Endothelial cell of umbilical vein (primary cell): ENCODE results near the gene RUNX2. TPM values are rescaled to one million over a fixed set of nuclear protein-coding genes. Genes with fewer than 3 reads are reported as not detected.

ENCODE experiments used
- BruUV-seq: library from RNA; stranded (reverse); fragments of 400-500 nt; replicated peaks from 2 replicates; lab custom pipeline; 2021; lab: Mats Ljungman, UMichigan
- CTCF ChIA-PET: fragments of 300-600, 350-600 bp; sonication (Branson Sonifier 250); formaldehyde crosslinking; loops from one replicate; lab custom pipeline; 2021; ENCODE audit warnings: antibody characterized with exemption, inconsistent platforms; lab: Charles Lee
- POLR2A ChIA-PET: fragments of 300-600, 350-600 bp; sonication (Branson Sonifier 250); formaldehyde crosslinking; loops from one replicate; lab custom pipeline; 2021; ENCODE audit warnings: antibody characterized with exemption, inconsistent platforms; lab: Charles Lee
- DNase-seq: peaks from one replicate; pipeline ENCODE4 v3.0.0-alpha.2; 2011; ENCODE audit warnings: low read depth, low spot score
- FAIRE-seq: peaks from 2 replicates; lab custom pipeline; 2011; peaks lifted over from hg19 to GRCh38; lab: Jason Lieb, UNC
- H2AFZ ChIP-seq: 2 replicates; pipeline ENCODE4 v1.6.0; 2012; ENCODE audit warnings: low read depth, low read length, control low read depth, inconsistent platforms
- H3K27ac ChIP-seq: 2 replicates; pipeline ENCODE4 v1.5.1; 2011; ENCODE audit warnings: low read depth, mild to moderate bottlenecking, control low read depth, low read length, moderate library complexity; ENCODE audit not compliant: insufficient read depth
- H3K27me3 ChIP-seq, 2 experiments: 2 replicates each; pipeline versions ENCODE4 v1.6.0 to v1.6.1; 2011; ENCODE audit warnings: low read length in 2 of 2, mixed read lengths in 1 of 2; ENCODE audit not compliant: control insufficient read depth in 2 of 2, insufficient read depth in 2 of 2
- H3K36me3 ChIP-seq, 2 experiments: 2 replicates in 1 of 2; 3 replicates in 1 of 2; pipeline ENCODE4 v1.5.1; 2011; ENCODE audit warnings: low read length in 2 of 2, mild to moderate bottlenecking in 1 of 2, moderate library complexity in 1 of 2; ENCODE audit not compliant: control insufficient read depth in 2 of 2, insufficient read depth in 2 of 2; ENCODE audit errors: extremely low read depth in 1 of 2
- H3K4me1 ChIP-seq: 3 replicates; pipeline ENCODE4 v1.5.1; 2011; ENCODE audit warnings: mild to moderate bottlenecking, low read length; ENCODE audit not compliant: control insufficient read depth, insufficient read depth; ENCODE audit errors: extremely low read depth
- H3K4me2 ChIP-seq: 2 replicates; pipeline ENCODE4 v1.6.1; 2011; ENCODE audit warnings: low read length, control low read depth, mixed read lengths; ENCODE audit not compliant: insufficient read depth
- H3K4me3 ChIP-seq, 3 experiments: fragments of 200-600 bp in 1 of 3; sonication (generic), shearing (Covaris generic) in 1 of 3; replicated peaks in 1 of 3; 2 replicates each; pipeline ENCODE4 v1.5.1; 2011 to 2016; ENCODE audit warnings: control low read depth in 3 of 3, low read length in 3 of 3, mild to moderate bottlenecking in 2 of 3, inconsistent platforms in 1 of 3, low read depth in 1 of 3, moderate library complexity in 1 of 3; ENCODE audit not compliant: insufficient read depth in 1 of 3
- H3K79me2 ChIP-seq: 2 replicates; pipeline ENCODE4 v1.6.0; 2012; ENCODE audit warnings: low read length, inconsistent platforms; ENCODE audit not compliant: control insufficient read depth, insufficient read depth
- H3K9ac ChIP-seq: replicated peaks from 2 replicates; pipeline ENCODE3; 2011; ENCODE audit warnings: low read length, control low read depth; ENCODE audit not compliant: insufficient read depth; ENCODE audit errors: extremely low read depth
- H3K9me1 ChIP-seq: replicated peaks from 3 replicates; pipeline ENCODE4 v1.6.0; 2011; ENCODE audit warnings: mild to moderate bottlenecking, low read length; ENCODE audit not compliant: control insufficient read depth, insufficient read depth; ENCODE audit errors: extremely low read depth
- H3K9me3 ChIP-seq: replicated peaks from 2 replicates; pipeline ENCODE4 v1.5.1; 2012; ENCODE audit warnings: low read length, inconsistent platforms; ENCODE audit not compliant: control insufficient read depth, insufficient read depth
- H4K20me1 ChIP-seq: replicated peaks from 2 replicates; pipeline ENCODE3; 2011; ENCODE audit warnings: mild to moderate bottlenecking, low read length; ENCODE audit not compliant: control insufficient read depth, insufficient read depth; ENCODE audit errors: extremely low read depth
- CTCF ChIP-seq, 2 donors: IDR thresholded peaks; 1 replicate in 1 of 2; 2 replicates in 1 of 2; pipeline ENCODE4 v1.5.1; 2011; ENCODE audit warnings: low read length in 2 of 2, mild to moderate bottlenecking in 2 of 2, moderate library complexity in 2 of 2, control low read depth in 1 of 2, inconsistent platforms in 1 of 2, low read depth in 1 of 2; ENCODE audit not compliant: insufficient read depth in 1 of 2; ENCODE audit errors: extremely low read depth in 1 of 2
- EZH2 ChIP-seq: IDR thresholded peaks from 2 replicates; pipeline ENCODE4 v1.6.1; 2012; ENCODE audit warnings: borderline replicate concordance, low read depth, mild to moderate bottlenecking, moderate library complexity, low read length, inconsistent platforms; ENCODE audit not compliant: severe bottlenecking
- FOS ChIP-seq: IDR thresholded peaks from 2 replicates; pipeline ENCODE4 v1.6.1; 2011; ENCODE audit warnings: mild to moderate bottlenecking, low read length, moderate library complexity, borderline replicate concordance; ENCODE audit not compliant: insufficient read depth
- GATA2 ChIP-seq: IDR thresholded peaks from 2 replicates; pipeline ENCODE4 v1.7.0; 2011; ENCODE audit warnings: low read depth, mild to moderate bottlenecking, moderate library complexity, mixed read lengths, low read length; ENCODE audit not compliant: insufficient read length, insufficient read depth
- JUN ChIP-seq: IDR thresholded peaks from 2 replicates; pipeline ENCODE4 v1.6.1; 2011; ENCODE audit warnings: borderline replicate concordance, low read depth; ENCODE audit not compliant: insufficient read length, insufficient read depth
- MAX ChIP-seq: IDR thresholded peaks from 2 replicates; pipeline ENCODE4 v1.6.1; 2011; ENCODE audit not compliant: insufficient read depth, insufficient read length
- MYC ChIP-seq: IDR thresholded peaks from one replicate; pipeline ENCODE4 v1.6.1; 2011; ENCODE audit warnings: mild to moderate bottlenecking, low read depth, low read length
- POLR2A ChIP-seq: IDR thresholded peaks from 2 replicates; pipeline ENCODE4 v1.6.1; 2012; ENCODE audit warnings: low read depth, mild to moderate bottlenecking, control low read depth, low read length
- POLR2AphosphoS5 ChIP-seq: IDR thresholded peaks from 2 replicates; pipeline ENCODE4 v1.6.1; 2012; ENCODE audit warnings: low read depth, mild to moderate bottlenecking, control low read depth, low read length, moderate library complexity; ENCODE audit not compliant: insufficient read depth
- dilution Hi-C: fragments of 300-500 bp; cut with MboI; formaldehyde crosslinking; loops from one replicate; pipeline ENCODE4 v1.15.0; 2019; ENCODE audit warnings: low sequenced_read_pairs; ENCODE audit not compliant: extremely low pct_ligation_motif_present
- intact Hi-C: fragments of 100-400 bp; cut with micrococcal nuclease; formaldehyde crosslinking; loops from one replicate; pipeline ENCODE4 v1.10.0; 2022
- polyA plus RNA-seq, 4 experiments: library from polyadenylated mRNA; depleted of rRNA in 3 of 4; stranded (reverse) in 3 of 4; unstranded in 1 of 4; fragments of >200 nt; gene quantifications; 2 replicates each; pipeline versions ENCODE4 v1.2.1 to v1.2.3, GENCODE V29; 2011 to 2012; ENCODE audit warnings: missing spikeins in 1 of 4
- total RNA-seq: library from RNA; stranded (reverse); gene quantifications from 2 replicates; pipeline ENCODE4 v1.2.3, GENCODE V29; 2021

The RUNX2 gene
- total and polyA plus RNA-seq, 2 donors (not counting 3 experiments of a cell fraction or from before 2014, with no cell fraction given): 0.06 TPM; not detected in 1

GRCh38 chr6:45684476-45684875 is 356.3 kb downstream of the RUNX2 start:
- ChIA-PET POLR2A (no interaction called here), CTCF (no interaction called here)
- DNase-seq: no peak
- TF ChIP-seq JUN (no peak), MAX (no peak), POLR2AphosphoS5 (no peak), EZH2 (no peak), FOS (no peak), POLR2A (no peak), CTCF (IDR thresholded peaks at IDR 0.05; ENCODE audit: extremely low read depth in 1 of 2, insufficient read depth in 1 of 2, low read depth in 1 of 2, low read length in 2 of 2) (no peak), MYC (no peak), GATA2 (no peak)
- Histone ChIP-seq H3K9me3 (no peaks in the 10 kb centered on the region), H3K27ac (no peak overlapping the region), H3K9ac (no peak overlapping the region), H3K9me1 (no peaks in the 10 kb centered on the region), H2AFZ (no peak overlapping the region), H3K36me3 (no peaks in the 10 kb centered on the region), H4K20me1 (no peaks in the 10 kb centered on the region), H3K4me2 (no peak overlapping the region), H3K4me3 (no peak overlapping the region), H3K27me3 (peaks cover 2 to 6% of the 10 kb centered on the region in 2 experiments), H3K4me1 (no peaks in the 10 kb centered on the region), H3K79me2 (no peaks in the 10 kb centered on the region)
- BruUV-seq: no TSS peak
- intact Hi-C loops (no loop called here), dilution Hi-C loops (no loop called here)
- no peak for FAIRE-seq
